Stimulated activated CD4-positive, alpha-beta T cell treated with anti-CD3 and anti-CD28 coated beads, Interleukin-4, amount 100 ng/mL, for 48 hours (primary cell): ENCODE results near the gene PICALM.

Experiments used
- DNase-seq, 2 donors: peaks; one replicate each; pipeline ENCODE4 v3.0.0-alpha.2; 2020; ENCODE audit warnings: low read depth in 2 of 2

Gene PICALM

GRCh38 chr11:86047275-86047991 lies 21.5 kb downstream of the PICALM start:
- DNase-seq = peak in 1 of 2 donors; percentile 37

GRCh38 chr11:86046116-86046515 lies 22.8 kb downstream of the PICALM start:
- DNase-seq = no peak

- no peak for DNase-seq
These were observed 24.9 kb downstream of the PICALM start for GRCh38 chr11:86043765-86044503.

DNA sequence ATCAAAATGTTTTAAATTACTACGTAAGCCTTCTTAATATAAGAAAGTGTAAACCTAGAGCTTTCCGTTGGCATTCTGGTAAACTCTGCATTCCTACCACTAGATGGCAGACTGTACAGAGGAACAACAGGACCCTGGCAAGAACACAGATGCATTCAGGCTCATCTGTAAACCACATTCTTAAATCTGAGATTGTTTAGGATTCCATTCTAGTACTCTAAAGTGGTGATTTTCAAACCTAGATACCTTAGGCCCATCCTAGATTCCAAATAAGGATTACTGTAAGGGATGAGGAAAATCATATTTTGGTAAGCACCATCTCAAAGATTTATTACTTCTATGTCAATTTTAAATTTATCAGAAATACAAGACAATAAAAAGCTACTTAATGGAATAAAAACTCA lies 26.9 kb downstream of the PICALM start:
- peak in 1 of 2 donors; percentile 37 for DNase-seq

- DNase-seq = no peak
These were observed 27.7 kb downstream of the PICALM start for GRCh38 chr11:86040919-86041850.

- no peak for DNase-seq
These were observed 29.8 kb downstream of the PICALM start for GRCh38 chr11:86039094-86039493.

- no peak for DNase-seq
These were observed 31.1 kb downstream of the PICALM start for GRCh38 chr11:86037743-86038142.

GRCh38 chr11:86035920-86036319 lies 33.0 kb downstream of the PICALM start:
- no peak for DNase-seq

DNA sequence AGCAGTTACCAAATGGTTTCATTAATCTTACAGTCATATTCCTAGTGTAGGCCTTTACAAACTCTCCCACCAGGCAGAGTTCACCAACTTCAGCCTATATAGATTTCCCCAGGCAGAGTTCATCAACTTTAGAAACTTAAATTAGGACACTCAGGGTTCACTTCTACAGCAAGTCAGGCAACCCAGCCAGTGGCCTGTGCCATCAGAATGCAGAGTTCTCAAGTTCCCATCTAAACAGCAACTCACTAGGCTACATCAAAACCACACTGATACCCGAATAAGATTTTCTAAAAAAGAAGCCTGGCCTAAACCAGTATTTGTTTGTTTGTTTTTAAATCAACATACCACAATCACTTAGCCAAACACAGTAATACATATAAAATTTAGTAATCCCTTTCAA lies 33.7 kb downstream of the PICALM start:
- DNase-seq = no peak

DNA sequence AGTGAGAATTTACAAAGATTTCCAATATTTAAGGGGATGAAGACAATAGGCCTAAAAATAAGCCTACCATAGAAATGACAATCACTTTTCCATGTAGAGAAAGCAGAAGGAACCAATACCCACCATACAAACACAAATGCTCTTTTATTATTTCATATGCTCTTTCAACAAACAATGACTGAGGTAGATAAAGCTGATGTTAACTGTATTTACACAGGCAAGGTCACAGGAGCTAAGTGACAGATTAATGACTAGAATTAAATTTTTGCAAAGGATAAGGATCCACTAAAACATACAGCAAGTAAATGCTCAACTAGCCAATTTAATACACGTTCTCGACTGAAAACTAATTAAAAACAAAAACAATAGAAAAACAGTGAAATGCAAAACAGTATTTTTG lies 34.2 kb downstream of the PICALM start:
- no peak for DNase-seq

DNA sequence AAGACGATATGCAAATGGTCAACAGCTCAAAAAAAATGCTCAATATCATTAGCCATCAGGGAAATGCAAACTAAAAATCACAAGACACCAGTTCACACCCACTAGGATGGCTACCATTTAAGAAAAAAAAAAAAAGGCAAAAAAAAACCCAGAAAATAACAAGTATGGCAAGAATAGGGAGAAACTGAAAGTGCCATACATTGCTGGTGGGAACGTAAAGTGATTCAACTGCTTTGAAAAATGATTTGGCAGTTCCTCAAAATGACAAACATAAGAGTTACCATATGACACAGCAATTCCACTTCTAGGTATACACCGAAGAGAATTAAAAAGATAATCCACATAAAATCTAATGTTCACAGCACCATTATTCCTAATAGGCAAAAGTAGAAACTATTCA lies 47.5 kb downstream of the PICALM start:
- DNase-seq = no peak

- DNase-seq = no peak
These were observed 50.6 kb downstream of the PICALM start for GRCh38 chr11:86018249-86018648.

DNA sequence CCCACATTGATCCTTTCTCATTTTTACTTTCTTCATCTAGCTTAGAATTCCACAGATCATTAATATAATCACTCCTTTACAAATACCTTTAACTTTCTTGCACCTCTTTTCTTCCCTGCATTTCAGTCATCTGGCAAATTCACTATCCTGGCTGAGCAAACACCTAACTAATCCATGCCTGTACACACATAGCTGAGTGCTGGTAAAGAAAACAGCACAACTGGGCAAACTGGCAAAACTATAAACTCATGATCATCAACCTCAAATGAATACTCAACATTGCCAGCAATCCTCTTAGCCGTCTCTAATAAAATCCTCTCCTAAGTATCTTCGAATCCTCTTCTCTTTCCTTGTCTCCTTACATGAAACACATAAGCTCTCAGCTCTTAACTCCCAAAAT lies 52.4 kb downstream of the PICALM start:
- no peak for DNase-seq

DNA sequence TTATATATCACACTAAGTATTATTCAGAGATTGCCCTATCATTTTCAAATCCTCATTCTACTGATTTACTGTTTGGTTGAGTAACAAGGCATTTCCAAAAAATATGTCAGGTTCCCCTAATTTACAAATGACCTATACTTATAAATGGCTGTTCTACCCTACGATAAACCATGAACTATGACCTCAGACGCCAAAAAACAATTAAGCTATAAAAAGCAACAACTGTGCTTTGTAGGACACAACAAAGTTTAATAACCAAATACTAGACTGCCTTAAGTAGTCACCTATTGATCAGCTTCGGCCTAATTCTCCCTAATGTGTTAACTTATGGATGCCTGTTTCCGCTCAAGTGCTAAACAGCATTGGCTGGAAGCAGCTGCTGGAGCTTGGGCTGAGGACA lies 53.2 kb downstream of the PICALM start:
- no peak for DNase-seq

DNA sequence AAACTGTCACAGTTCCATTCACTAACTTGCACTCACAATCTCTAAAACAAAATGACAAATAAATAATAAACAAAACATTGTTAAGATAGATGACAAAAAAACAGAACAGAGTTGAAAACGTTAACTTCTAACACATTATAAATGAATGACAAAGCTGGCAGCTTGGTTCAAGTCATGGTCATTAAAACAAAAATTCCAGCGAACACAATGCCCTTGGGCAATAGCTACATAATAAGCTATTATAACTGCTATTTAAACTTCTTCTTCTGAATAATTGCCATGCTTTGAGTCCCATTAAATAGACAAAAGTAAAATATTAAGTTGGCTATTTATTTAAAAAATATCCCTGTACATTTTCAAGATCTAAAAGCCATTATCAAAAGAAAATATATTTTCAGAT lies 54.7 kb downstream of the PICALM start:
- no peak for DNase-seq

DNA sequence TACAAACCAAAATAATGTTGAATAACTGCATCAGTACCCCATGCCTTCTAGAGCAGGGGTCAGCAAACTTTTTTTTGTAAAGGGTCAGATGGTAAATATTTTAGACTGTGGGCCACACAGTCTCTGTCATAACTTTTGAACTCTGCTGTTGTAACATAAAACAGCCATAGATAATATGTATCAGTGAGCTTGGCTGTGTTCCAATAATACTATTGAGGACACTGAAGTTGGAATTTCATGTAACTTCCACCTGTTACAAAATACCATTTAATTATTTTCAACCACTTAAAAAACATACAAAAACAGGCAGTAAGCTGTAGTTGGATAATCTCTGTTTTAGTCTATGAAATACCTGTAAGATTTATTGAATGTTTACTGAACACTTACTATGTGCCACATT lies 55.2 kb downstream of the PICALM start:
- DNase-seq = no peak

DNA sequence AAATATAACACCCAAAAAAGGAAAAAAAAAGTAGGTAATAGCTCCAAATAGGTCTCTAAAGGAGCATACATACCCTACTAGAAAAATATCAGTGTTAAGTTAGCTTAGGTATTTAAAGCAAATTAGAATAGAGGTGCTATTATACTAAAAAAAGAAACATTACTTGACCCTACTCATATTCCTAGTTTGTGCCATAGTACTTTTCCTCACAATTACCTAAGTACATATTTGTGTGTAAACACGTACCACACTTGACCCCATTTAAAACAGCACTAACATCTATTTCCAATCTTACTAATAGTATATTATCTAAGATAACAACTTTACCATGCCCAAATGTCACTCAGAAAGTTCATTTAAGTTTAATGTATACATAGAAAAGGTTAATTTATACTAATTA lies 57.7 kb downstream of the PICALM start:
- DNase-seq = no peak

GRCh38 chr11:86003654-86004053 lies 65.2 kb downstream of the PICALM start:
- DNase-seq = no peak

DNA sequence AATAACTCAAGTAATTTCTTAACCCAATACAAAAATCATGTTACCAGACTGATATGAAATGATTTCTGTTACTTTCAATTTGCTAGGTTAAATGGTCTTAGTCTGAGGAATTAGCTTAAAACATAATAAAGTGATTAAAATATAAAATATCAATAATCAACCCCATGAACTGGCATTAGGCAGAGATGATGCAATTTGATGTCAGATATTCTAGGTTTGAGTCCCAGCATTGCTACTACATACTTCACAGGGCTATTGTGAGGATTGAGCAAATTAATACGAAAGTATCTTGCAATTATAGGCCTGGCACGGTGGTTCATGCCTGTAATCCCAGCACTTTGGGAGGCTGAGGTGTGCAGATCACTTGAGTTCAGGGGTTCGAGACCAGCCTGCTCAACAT lies 66.5 kb downstream of the PICALM start:
- no peak for DNase-seq

DNA sequence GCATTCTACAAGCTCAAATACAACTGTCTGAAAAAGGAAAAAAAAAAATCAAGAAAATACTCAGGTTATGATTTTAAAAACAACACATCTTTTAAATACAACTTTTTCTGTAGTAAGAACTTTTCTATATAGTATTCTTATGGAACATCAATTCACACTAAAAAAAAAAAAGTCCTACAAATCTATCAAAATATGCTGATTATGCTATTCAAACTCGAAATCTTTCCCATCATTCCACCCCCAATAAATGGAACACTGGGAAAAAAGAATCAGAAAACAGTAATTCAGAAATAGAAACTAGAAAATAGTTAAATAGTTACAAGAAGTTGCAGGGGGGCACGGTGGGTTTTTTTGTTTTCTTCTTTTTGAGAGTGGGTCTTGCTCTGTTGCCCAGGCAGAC lies 77.4 kb downstream of the PICALM start:
- no peak for DNase-seq

GRCh38 chr11:85989746-85990145 lies 79.1 kb downstream of the PICALM start:
- DNase-seq = no peak

- DNase-seq = no peak
These were observed 80.1 kb downstream of the PICALM start for GRCh38 chr11:85988780-85989179.
